ENCODE measurements around the gene ALPG. TPM values are rescaled to one million over a fixed set of nuclear protein-coding genes. Genes with fewer than 3 reads are reported as not detected.
A peak's percentile ranks its signal among the peaks of the same experiment; 100 is the strongest.
"Not testable (repeated sequence)": the region's sequence is repeated elsewhere in the genome, so short reads cannot be mapped to it uniquely, and the experiment has no call there.

ALPG gene
- total RNA-seq, 1 donor from 2014 or later: not detected

GRCh38 chr2:232444409-232445148 is 37.9 kb downstream of the ALPG start:
- H3K4me1 Mint-ChIP-seq: peaks cover 5% of the 10 kb centered on the region
- no peak for TF ChIP-seq CTCF (IDR thresholded peaks at IDR 0.05; ENCODE audit: unreplicated experiment)
- H3K27ac Mint-ChIP-seq: no peak overlapping the region
- peaks cover 9% of the 10 kb centered on the region for H3K27me3 Mint-ChIP-seq (ENCODE audit: low read depth)
- DNase-seq (ENCODE audit: low spot score in 2 of 2, unreplicated experiment in 2 of 2): no peak
- no peak overlapping the region for H3K4me3 Mint-ChIP-seq
- H3K36me3 Mint-ChIP-seq: no peaks in the 10 kb centered on the region
- H3K9me3 Mint-ChIP-seq: no peaks in the 10 kb centered on the region

- H3K9me3 Mint-ChIP-seq; H3K4me1 Mint-ChIP-seq; H3K36me3 Mint-ChIP-seq; H3K27ac Mint-ChIP-seq; H3K4me3 Mint-ChIP-seq; DNase-seq (ENCODE audit: low spot score in 2 of 2, unreplicated experiment in 2 of 2): not testable (repeated sequence)
- peaks cover 12% of the 10 kb centered on the region for H3K27me3 Mint-ChIP-seq (ENCODE audit: low read depth)
Observed at GRCh38 chr2:232445149-232445885, 38.7 kb downstream of the ALPG start.

- not testable (repeated sequence) for H3K27ac Mint-ChIP-seq; H3K9me3 Mint-ChIP-seq; H3K27me3 Mint-ChIP-seq (ENCODE audit: low read depth); H3K4me3 Mint-ChIP-seq; DNase-seq (ENCODE audit: low spot score in 2 of 2, unreplicated experiment in 2 of 2); H3K36me3 Mint-ChIP-seq; H3K4me1 Mint-ChIP-seq
- TF ChIP-seq CTCF (IDR thresholded peaks at IDR 0.05; ENCODE audit: unreplicated experiment): peak; percentile 53
Observed at GRCh38 chr2:232446266-232446777, 39.7 kb downstream of the ALPG start.

- Mint-ChIP-seq H3K4me1 (peaks cover 2% of the 10 kb centered on the region), H3K27ac (no peak overlapping the region), H3K27me3 (ENCODE audit: low read depth) (peaks cover 8% of the 10 kb centered on the region), H3K4me3 (no peak overlapping the region), H3K36me3 (no peaks in the 10 kb centered on the region), H3K9me3 (no peaks in the 10 kb centered on the region)
- DNase-seq (ENCODE audit: low spot score in 2 of 2, unreplicated experiment in 2 of 2): no peak
- no peak for TF ChIP-seq CTCF (IDR thresholded peaks at IDR 0.05; ENCODE audit: unreplicated experiment)
Observed at GRCh38 chr2:232447091-232447620, 40.5 kb downstream of the ALPG start.

- Mint-ChIP-seq H3K27ac (no peak overlapping the region), H3K4me3 (no peak overlapping the region), H3K36me3 (no peaks in the 10 kb centered on the region), H3K27me3 (ENCODE audit: low read depth) (peaks cover 11% of the 10 kb centered on the region), H3K9me3 (no peaks in the 10 kb centered on the region), H3K4me1 (peaks cover 2% of the 10 kb centered on the region)
- TF ChIP-seq CTCF (IDR thresholded peaks at IDR 0.05; ENCODE audit: unreplicated experiment): no peak
- DNase-seq (ENCODE audit: low spot score in 2 of 2, unreplicated experiment in 2 of 2): no peak
Observed at GRCh38 chr2:232447638-232448303, 41.1 kb downstream of the ALPG start.

Data from mesothelial cell of epicardium (in vitro differentiated cells).